HFFc6 (cell line): Measurements from ENCODE around the gene RBBP6. TPM values are rescaled to one million over a fixed set of nuclear protein-coding genes. Genes with fewer than 3 reads are reported as not detected.

ENCODE experiments used
- DNase-seq: peaks from one replicate; pipeline ENCODE4 v3.0.0-alpha.2; 2018
- H3K27ac Mint-ChIP-seq: 2 replicates; pipeline ENCODE4 v1.8.0; 2020; ENCODE audit warnings: mild to moderate bottlenecking, mixed read lengths
- H3K27me3 Mint-ChIP-seq: 2 replicates; pipeline ENCODE4 v1.8.0; 2021; ENCODE audit warnings: mild to moderate bottlenecking, moderate library complexity, mixed read lengths; ENCODE audit not compliant: insufficient read depth
- H3K36me3 Mint-ChIP-seq: 2 replicates; pipeline ENCODE4 v1.8.0; 2021; ENCODE audit warnings: low read depth, mixed read lengths
- H3K4me1 Mint-ChIP-seq: 2 replicates; pipeline ENCODE4 v1.8.0; 2020; ENCODE audit warnings: low read depth, mixed read lengths
- H3K4me3 Mint-ChIP-seq: 2 replicates; pipeline ENCODE4 v1.8.0; 2020; ENCODE audit warnings: mild to moderate bottlenecking, moderate library complexity, mixed read lengths
- H3K9me3 Mint-ChIP-seq: 2 replicates; pipeline ENCODE4 v1.8.0; 2020; ENCODE audit warnings: mild to moderate bottlenecking, mixed read lengths
- CTCF ChIP-seq: fragments of 200-600 bp; sonication (generic); IDR thresholded peaks from 2 replicates; pipeline ENCODE4 v1.5.0; 2021; ENCODE audit warnings: antibody characterized with exemption, mild to moderate bottlenecking
- total RNA-seq, 6 experiments: library from RNA; stranded (reverse); fragmentation: NEBNext Ultra II Directional; extraction: Animal tissue kit (Norgen Biotek cat#: 25700); gene quantifications; 2 replicates in 1 of 6; 3 replicates in 5 of 6; pipeline ENCODE4 v1.2.3, GENCODE V29; 2021

The RBBP6 gene
- total RNA-seq, 6 experiments from 2014 or later, result 25.5 to 31.1 (median 29.4) TPM

- Mint-ChIP-seq H3K4me1 (peaks cover 26% of the 10 kb centered on the region), H3K4me3 (no peak overlapping the region), H3K27ac (peak overlapping the region; percentile 82), H3K27me3 (peaks cover 10% of the 10 kb centered on the region), H3K36me3 (no peaks in the 10 kb centered on the region), H3K9me3 (no peaks in the 10 kb centered on the region)
- no peak for TF ChIP-seq CTCF
- peak; percentile 82 for DNase-seq
These were observed 30.8 kb upstream of the RBBP6 start for GRCh38 chr16:24508614-24509013.

GRCh38 chr16:24509536-24509935 is 29.8 kb upstream of the RBBP6 start:
- Mint-ChIP-seq H3K27ac (no peak overlapping the region), H3K4me3 (no peak overlapping the region), H3K9me3 (no peaks in the 10 kb centered on the region), H3K27me3 (peaks cover 10% of the 10 kb centered on the region), H3K36me3 (no peaks in the 10 kb centered on the region), H3K4me1 (peaks cover 21% of the 10 kb centered on the region)
- no peak for DNase-seq
- TF ChIP-seq CTCF, result no peak

- H3K27me3 Mint-ChIP-seq, result peaks cover 11% of the 10 kb centered on the region
- TF ChIP-seq CTCF, result no peak
- no peak overlapping the region for H3K4me3 Mint-ChIP-seq
- no peaks in the 10 kb centered on the region for H3K36me3 Mint-ChIP-seq
- peaks cover 18% of the 10 kb centered on the region for H3K4me1 Mint-ChIP-seq
- no peaks in the 10 kb centered on the region for H3K9me3 Mint-ChIP-seq
- H3K27ac Mint-ChIP-seq, result no peak overlapping the region
- DNase-seq, result no peak
These were observed 28.2 kb upstream of the RBBP6 start for GRCh38 chr16:24511174-24511573.

GRCh38 chr16:24511792-24512191 is 27.6 kb upstream of the RBBP6 start:
- Mint-ChIP-seq H3K27ac (no peak overlapping the region), H3K9me3 (no peaks in the 10 kb centered on the region), H3K4me1 (peaks cover 19% of the 10 kb centered on the region), H3K36me3 (no peaks in the 10 kb centered on the region), H3K27me3 (peaks cover 11% of the 10 kb centered on the region), H3K4me3 (no peak overlapping the region)
- TF ChIP-seq CTCF, result no peak
- DNase-seq, result no peak

GRCh38 chr16:24514096-24514495 is 25.3 kb upstream of the RBBP6 start:
- Mint-ChIP-seq H3K27me3 (peaks cover 12% of the 10 kb centered on the region), H3K4me1 (peaks cover 16% of the 10 kb centered on the region), H3K36me3 (no peaks in the 10 kb centered on the region)

More at GRCh38 chr16:24514096-24514495, 25.3 kb upstream of the RBBP6 start:
- no peak for DNase-seq
- TF ChIP-seq CTCF, result no peak
- Mint-ChIP-seq H3K27ac (no peak overlapping the region), H3K4me3 (no peak overlapping the region), H3K9me3 (no peaks in the 10 kb centered on the region)
